GM21717 (cell line): ENCODE measurements around the gene CGAS.
"Not testable (repeated sequence)": the region's sequence is repeated elsewhere in the genome, so short reads cannot be mapped to it uniquely, and the experiment has no call there.

Experiments used
- ATAC-seq: cut with Tn5 transposase; IDR thresholded peaks from one replicate; pipeline ENCODE4 v1.9.1; 2021; ENCODE audit warnings: mild to moderate bottlenecking, moderate library complexity; ENCODE audit not compliant: unreplicated experiment

The CGAS gene

GRCh38 chr6:73452107-73452461 lies at the start of gene CGAS:
Gene CGAS (minus strand): TSS chr6:73452297. CDS start chr6:73452181, 116 bp downstream.
- peak; percentile 75 for ATAC-seq

DNA sequence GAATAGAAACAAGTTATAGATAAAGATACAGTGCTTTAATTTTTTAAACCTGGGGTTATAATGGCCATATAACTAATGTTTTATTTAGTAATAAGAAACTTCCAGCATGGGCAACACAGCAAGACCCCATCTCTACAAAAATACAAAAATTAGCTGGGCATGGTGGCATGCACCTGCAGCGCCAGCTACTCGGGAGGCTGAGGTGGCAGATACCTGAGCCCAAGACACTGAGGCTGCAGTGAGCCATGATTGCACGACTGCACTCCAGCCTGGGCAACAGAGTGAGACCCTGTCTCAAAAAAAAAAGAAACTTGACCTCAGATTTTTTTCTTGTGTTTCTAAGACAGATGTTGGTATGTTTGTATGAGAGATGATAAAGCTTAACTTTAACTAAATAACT lies 45.8 kb upstream of the CGAS start:
- ATAC-seq: no peak

DNA sequence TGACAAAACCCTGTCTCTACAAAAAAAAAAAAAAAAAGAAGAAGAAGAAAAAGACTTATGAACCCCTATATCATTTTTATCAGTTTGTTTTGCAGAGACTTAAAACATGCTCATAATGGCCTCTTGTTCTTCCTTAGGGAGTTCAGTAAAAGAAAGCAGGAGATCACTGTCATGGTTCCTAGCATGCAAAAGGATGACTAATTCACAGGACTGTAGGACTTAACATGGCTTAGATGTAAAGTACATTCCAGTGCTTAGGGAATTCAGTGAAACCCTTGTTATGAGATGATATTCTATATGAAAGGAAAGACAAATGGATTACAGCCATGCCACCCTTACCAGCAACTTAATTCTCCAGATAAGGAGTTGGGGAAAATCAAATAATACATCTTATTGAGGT lies 39.3 kb upstream of the CGAS start:
- ATAC-seq: no peak

GRCh38 chr6:73487473-73487872 lies 35.4 kb upstream of the CGAS start:
- no peak for ATAC-seq

- ATAC-seq: no peak
These were observed 32.3 kb upstream of the CGAS start for GRCh38 chr6:73484438-73484837.

- ATAC-seq: no peak
These were observed 29.9 kb upstream of the CGAS start for GRCh38 chr6:73481969-73482368.

GRCh38 chr6:73477407-73477806 lies 25.3 kb upstream of the CGAS start:
- ATAC-seq: no peak

- no peak for ATAC-seq
These were observed 24.6 kb upstream of the CGAS start for GRCh38 chr6:73476723-73477122.

GRCh38 chr6:73471686-73472290 lies 19.7 kb upstream of the CGAS start:
- ATAC-seq: peak; percentile 94

- peak; percentile 96 for ATAC-seq
These were observed 9.6 kb upstream of the CGAS start, which contains the start of gene MTO1 for GRCh38 chr6:73461537-73462350. Gene MTO1 (plus strand): TSS chr6:73461737. CDS start chr6:73461855, 118 bp downstream.

DNA sequence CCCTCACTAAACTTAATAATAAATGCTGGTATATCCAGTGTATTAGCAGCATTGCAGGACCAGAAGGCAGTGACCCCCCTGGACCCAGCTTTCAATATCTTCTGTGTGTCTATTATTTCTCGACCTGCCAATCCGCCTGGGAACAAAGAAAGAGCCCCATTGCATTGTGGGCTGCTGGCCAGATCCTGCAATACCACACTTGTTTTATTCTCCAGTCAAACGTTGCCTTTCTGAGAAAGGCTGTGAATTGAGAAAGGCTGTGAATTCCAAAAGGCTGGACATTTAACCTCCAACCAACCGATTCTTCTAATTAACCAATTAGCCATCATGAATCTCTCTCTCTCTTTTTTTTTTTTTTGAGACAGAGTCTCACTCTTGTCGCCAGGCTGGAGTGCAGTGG lies 8.0 kb upstream of the CGAS start:
- ATAC-seq: no peak

GRCh38 chr6:73459474-73459873 lies 7.4 kb upstream of the CGAS start:
- not testable (repeated sequence) for ATAC-seq

GRCh38 chr6:73455865-73456629 lies 4.0 kb upstream of the CGAS start:
- ATAC-seq: no peak

DNA sequence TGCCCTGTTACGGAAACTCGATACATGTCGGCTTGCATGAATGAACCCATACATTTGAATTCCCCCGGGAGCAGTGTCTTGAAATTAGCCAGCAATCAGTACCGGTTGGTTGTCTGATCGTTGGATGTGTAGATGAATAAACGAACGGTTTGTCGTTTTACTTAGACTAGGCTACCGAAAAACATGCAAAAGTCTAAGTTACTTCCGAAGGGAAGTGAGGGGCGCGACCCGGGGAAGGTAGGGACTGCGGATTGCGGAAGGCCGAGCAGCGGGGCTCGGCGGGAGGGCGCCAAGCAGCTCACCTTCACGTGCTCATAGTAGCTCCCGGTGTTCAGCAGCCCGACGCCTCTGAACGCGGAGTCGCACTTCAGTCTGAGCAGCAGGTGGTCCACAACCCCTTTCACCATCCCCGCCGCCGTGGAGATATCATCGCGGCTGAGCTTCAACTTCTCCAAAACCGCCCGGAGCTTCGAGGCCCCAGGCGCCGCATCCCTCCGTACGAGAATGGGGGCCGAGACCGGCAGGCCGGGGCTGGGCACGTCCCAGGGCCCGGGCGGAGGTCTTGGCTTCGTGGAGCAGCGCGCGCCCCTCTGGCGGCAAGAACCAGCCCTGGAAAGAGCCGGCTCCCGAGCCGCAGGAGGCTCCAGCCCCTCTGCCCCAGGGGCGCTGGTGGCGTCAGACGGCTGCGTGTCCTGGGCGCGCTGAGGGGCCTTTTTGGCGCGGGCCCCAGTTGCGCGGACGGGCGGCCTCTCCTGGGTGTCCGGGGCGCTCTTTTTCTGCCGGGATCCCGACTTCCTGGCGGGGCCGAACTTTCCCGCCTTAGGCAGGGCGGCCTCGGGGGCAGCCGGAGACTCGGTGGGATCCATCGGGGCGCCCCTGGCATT lies 632 bp downstream of the CGAS start:
- peak; percentile 46 for ATAC-seq

GRCh38 chr6:73443555-73443954 lies 8.5 kb downstream of the CGAS start:
- ATAC-seq: no peak

DNA sequence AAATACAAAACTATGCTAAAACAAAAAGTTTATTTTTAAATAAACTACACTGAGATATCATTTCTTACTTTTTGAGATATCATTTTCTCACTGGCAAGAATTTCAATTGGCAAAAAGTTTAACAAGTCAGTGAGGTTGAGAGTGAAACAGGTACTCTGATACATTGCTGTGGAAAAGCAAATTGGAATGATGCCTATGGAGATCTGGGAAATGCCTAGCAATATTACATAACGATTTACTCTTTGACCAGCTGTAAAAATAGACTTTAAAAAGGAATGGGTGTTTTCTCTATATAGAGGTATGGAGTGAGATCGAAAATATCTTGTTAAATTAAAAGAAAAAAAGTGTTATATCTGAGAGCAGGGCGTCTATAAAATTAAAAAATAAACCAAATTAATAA lies 16.9 kb downstream of the CGAS start:
- no peak for ATAC-seq

DNA sequence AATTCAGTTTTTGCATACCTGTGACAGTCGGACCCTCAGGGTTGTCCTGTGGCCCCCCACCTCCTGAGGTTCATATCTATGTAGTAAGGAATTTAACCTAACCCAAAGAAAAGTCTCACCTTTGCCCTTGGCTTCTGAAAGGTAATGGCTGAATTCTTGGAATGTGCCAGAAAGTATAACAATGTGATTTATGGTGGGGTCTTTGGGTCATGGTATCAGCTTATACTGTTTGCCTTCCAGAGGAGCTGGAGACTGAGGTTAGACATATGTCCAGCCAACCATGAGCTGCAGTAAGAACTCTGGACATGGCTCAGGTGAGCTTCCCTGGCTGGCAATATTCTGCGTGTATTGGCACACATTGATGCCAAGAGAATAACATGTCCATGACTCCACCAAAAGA lies 30.6 kb downstream of the CGAS start:
- no peak for ATAC-seq

DNA sequence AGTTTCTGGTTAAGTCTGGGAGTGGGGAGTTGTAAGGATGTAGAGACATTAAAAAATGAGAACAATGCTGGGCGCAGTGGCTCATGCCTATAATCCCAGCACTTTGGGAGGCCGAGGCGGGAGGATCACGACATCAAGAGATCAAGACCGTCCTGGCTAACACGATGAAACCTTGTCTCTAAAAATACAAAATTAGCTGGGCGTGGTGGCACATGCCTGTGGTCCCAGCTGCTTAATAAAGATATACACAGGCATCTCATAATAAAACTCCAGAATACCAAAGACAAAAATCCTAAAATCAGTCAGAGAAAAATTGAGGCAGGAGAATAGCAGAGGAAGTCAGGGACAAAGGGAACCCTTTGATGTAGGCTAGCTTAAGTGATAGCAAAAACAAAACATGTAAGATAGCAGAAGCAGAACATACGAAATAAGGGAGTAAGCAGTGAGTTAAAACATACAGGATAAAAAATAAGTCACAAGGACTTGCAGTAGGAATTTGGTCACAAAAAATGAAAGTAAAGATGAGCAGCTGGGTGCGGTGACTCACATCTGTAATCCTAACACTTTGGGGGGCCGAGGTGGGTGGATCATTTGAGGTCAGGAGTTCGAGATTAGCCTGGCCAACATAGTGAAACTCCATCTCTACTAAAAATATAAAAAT lies 33.9 kb downstream of the CGAS start:
- ATAC-seq: no peak

DNA sequence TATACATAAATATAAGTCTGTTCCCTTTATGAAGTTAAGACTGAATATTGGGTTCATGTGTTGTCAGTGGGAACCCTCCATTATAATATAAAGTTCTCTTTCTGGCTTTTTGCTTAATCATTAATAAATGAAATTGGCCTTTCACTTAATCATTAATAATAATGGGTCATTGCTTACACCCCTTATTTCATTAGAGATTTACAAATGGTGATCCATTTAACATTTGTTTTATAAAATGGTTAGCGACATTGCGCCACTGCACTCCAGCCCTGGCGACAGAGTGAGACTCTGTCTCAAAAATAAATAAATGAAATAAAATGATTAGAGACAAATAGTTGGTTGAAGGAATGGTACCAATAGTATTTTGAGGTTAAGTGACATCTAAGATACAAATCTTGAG lies 39.0 kb downstream of the CGAS start:
- ATAC-seq: no peak

- ATAC-seq: no peak
These were observed 42.7 kb downstream of the CGAS start for GRCh38 chr6:73409395-73409794.
